Measurements from ENCODE around the gene KIAA2012.
A peak's percentile ranks its signal among the peaks of the same experiment; 100 is the strongest.

The KIAA2012 gene

DNA sequence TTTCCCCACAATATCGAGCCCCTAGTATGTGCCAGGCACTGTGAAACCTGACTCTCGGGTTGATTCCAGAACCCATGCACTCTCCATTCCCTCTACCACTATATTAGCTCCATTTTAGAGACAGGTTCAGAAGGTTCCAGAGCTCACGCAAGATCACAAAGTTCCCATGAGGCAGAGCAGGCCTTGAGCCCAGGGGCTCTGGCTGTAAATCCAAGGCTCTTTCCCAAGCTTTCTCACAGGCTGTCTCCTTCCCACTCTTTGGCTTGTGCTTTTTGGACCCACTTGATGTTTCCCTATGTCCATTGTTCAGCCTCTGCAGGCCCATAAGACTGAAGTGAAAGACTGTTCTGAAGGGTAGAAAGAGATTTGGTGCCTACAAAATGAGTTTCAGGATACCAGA is 15.7 kb downstream of the KIAA2012 start:
- no peak for DNase-seq (ENCODE audit: low spot score)

DNA sequence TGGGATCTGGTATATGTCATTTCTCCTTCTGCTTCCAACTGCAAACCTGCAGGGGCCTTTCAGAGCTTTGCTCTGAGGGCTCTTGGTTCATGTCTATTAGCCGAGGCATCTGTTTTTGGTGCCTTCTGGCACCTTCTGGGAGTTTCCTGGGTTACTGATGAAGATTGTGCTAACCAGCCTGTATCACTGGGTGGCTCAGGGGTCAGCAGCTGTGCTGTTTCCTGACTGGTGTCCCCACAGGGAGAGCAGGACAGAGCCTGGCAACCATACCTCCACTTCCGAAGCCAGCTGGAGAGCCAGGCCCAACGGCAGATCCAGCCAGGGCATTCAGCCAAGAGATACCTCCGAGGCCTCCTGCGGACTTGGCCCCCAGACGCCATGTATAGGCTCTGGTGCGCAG is 17.5 kb downstream of the KIAA2012 start:
- DNase-seq (ENCODE audit: low spot score): no peak

DNA sequence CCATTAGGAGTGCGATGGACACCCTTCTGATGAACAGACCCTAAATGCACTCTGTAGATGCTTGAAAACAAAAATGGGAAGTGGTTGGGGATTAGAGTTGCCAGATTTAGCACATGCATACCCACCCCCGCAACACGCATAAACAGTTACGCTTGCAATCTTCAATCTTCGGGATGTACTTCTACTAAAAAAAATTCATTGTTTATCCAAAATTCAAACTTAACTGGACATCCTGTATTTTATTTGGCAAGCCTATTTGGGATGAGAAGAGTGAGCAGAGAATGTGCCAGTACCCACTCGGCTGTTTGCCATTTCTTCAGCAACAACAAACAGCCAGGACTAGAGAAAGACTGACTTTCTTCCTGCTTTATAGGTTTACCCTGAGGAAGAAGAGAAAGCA is 18.4 kb downstream of the KIAA2012 start:
- DNase-seq (ENCODE audit: low spot score): no peak

GRCh38 chr2:202094426-202094986 is 21.5 kb downstream of the KIAA2012 start:
- DNase-seq (ENCODE audit: low spot score): no peak

DNA sequence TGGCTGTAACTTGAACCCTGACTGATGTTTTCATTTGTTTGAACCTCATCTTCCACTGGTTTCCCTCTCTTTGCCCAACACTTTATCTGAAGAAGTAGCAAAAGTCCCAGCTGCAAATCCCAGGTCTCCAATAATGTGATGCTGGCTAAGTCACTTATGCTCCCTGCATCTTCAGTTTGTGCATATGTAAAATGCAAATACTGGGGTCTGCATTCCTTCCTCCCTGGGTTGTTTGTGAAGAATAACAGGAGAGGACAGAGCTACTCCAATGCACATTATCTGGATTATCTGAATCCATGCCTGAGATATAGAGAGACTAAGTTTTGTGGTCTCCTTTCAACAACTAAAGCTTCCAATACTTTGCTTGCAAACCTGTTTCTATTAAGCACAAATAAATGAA is 22.2 kb downstream of the KIAA2012 start:
- DNase-seq (ENCODE audit: low spot score): no peak

- no peak for DNase-seq (ENCODE audit: low spot score)
Observed at GRCh38 chr2:202096736-202097135, 23.7 kb downstream of the KIAA2012 start.

DNA sequence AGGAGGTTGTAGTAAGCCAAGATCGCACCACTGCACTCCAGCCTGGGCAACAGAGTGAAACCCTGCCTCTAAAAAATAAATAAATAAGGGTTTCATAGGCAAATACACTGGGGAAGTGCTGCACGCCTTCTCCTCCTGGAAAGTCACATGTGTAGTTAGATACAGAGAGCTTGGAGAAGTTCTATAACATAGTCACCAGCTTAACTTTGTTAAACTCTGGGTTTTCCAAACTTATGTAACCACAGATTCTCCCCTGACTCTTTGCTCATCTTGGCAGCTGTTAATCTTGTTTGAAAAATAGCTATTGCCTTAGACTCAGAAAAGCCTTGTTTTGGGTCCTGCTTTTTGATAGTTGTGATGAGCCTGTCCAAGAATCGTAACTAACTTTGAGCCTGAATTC is 25.2 kb downstream of the KIAA2012 start:
- DNase-seq (ENCODE audit: low spot score): no peak

GRCh38 chr2:202099515-202099914 is 26.5 kb downstream of the KIAA2012 start:
- DNase-seq (ENCODE audit: low spot score): no peak

- DNase-seq (ENCODE audit: low spot score): no peak
Observed at GRCh38 chr2:202100176-202100575, 27.1 kb downstream of the KIAA2012 start.

DNA sequence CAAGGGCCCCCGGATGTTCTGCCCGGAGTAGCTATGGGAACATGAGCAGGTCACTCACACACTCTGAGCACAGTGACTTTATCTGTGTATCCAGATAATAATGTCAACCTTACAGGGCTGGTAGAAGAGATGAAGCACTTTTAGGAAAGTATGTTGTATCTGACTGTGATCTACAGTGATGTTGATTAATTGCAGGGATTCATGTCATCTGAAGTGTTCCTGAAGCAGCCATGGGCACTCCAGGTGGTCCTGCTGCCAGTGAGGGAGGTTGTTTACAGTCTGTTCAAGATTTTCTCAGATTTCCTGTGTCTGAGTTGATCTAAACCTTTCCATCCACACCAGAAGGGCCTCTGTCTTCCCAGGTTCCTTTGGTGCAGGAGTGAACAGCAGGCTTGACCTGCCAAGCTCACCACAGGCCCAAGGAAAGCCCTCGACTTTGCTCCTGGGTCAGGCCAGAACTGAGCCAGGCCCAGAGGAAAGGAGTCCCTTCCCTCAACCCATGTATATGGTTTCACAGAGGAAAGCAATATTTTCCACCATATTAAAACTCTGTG is 28.0 kb downstream of the KIAA2012 start:
- DNase-seq (ENCODE audit: low spot score): no peak

DNA sequence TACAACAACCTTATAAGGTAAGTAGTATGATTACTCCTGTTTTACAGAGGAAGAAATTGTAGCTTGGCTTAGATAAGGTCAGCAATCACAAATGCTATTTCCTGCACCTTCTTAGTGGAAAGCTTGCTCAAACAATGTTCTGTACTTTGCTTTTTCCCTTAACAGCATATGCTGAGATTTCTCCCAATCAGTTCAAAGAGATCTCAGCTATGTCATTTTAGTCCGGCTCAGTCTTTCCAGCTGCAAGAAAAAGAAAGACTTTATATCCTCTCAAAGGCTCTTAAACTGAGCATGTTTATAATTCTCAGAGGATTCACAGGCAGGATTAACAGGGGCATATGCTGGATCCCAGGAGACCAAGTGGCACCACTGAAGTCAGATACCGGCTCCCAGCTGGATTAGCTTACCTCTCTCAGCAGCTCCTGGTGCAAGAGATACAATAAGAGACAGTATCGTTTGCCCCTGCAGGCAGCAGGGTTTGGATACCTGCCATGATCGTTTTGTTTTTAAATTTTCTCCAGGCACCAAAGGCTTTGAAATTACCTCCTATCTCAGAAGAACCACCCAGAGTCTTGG is 29.5 kb downstream of the KIAA2012 start:
- no peak for DNase-seq (ENCODE audit: low spot score)

- DNase-seq (ENCODE audit: low spot score): peak; percentile 72
Observed at GRCh38 chr2:202104286-202104870, 31.3 kb downstream of the KIAA2012 start.

DNA sequence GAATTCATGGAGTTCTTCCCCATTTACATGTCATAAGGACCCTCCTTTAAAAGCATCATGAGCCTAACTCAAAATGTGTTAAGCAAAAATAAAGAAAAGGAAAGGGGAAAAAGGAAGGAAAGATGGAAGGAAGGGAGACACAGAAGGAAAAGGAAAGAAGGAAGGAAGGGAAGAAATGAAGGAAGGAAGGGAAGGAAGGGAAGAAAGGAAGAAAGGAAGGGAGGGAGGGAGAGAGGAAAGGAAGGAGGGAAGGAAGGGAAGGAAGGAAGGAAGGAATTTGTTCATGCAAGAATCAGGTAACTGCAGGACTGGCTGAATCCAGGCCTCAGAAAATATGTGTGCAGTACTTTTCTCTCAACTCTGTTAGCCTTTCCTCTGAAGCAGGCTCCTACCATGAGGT is 32.0 kb downstream of the KIAA2012 start:
- DNase-seq (ENCODE audit: low spot score): no peak

DNA sequence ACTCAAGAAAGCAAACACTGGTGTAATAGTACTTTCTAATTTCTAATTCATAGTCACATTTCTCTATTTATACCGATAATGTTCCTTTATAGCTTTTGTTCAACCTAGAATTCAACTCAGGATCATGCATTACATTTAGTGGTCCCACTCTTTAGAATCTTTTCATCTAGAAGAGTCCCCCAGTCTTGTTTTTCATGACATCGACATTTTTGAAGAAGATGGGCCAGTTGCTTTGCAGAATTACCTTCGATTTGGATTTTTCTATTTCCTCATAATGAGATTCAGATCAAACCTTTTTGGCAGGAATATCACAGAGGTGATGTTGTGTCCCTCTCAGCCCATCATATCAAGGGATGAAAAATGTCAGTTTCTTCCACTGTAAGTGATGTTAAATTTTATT is 35.3 kb downstream of the KIAA2012 start:
- DNase-seq (ENCODE audit: low spot score): no peak

DNA sequence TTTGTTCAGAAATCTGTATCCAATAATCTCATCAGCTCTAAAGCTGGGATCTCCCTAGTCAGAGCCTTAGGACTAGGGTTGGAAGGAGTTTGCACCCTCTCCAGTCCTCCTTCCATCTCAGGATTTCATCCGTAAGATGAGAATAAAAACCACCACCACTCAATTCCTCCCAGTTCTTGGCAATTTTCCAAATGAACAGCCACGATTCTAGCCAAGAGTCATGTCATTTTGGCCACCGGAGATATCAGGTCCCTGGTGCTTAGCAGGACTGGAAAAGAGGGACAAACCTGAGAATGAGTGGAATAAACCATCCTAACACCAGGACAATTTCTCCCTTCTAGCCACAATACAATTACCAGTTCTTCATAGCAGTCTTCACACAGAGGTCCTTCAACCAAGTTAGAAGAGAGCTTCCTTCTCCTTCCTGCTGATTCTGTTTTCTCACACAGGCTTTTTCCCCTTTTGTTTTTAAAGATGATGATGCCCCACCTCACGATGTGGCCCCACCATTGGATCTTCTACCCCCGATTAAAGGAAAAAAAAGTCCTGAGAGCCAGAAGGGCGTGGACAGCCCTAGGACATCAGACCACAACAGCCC is 36.2 kb downstream of the KIAA2012 start:
- DNase-seq (ENCODE audit: low spot score): no peak

- peak; percentile 74 for DNase-seq (ENCODE audit: low spot score)
Observed at GRCh38 chr2:202109737-202110184, 36.7 kb downstream of the KIAA2012 start.

- DNase-seq (ENCODE audit: low spot score): no peak
Observed at GRCh38 chr2:202110491-202110890, 37.4 kb downstream of the KIAA2012 start.

GRCh38 chr2:202112041-202112440 is 39.0 kb downstream of the KIAA2012 start:
- no peak for DNase-seq (ENCODE audit: low spot score)

- DNase-seq (ENCODE audit: low spot score): peak; percentile 67
Observed at GRCh38 chr2:202113571-202114142, 40.6 kb downstream of the KIAA2012 start.

GRCh38 chr2:202114291-202114690 is 41.2 kb downstream of the KIAA2012 start:
- no peak for DNase-seq (ENCODE audit: low spot score)

DNA sequence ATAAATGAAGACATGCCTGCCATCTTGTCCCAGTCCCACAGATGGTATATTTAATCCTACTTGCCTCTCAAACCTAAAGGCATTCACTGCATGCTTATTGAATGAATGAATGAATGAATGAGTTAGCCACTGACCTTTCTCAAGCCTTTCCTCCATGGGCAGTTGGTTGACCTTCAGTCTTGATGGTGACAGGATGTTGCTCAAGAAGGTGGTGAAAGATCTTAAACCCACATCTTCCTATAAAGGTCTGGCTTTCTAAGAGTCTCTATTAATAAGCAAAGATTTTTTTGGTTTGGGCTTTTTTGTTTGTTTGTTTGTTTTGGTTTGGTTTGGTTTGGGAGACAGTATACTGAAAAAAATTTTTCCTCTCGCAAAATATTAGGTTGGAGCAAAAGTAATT is 41.7 kb downstream of the KIAA2012 start:
- no peak for DNase-seq (ENCODE audit: low spot score)

GRCh38 chr2:202115479-202115971 is 42.5 kb downstream of the KIAA2012 start:
- DNase-seq (ENCODE audit: low spot score): peak; percentile 48

DNA sequence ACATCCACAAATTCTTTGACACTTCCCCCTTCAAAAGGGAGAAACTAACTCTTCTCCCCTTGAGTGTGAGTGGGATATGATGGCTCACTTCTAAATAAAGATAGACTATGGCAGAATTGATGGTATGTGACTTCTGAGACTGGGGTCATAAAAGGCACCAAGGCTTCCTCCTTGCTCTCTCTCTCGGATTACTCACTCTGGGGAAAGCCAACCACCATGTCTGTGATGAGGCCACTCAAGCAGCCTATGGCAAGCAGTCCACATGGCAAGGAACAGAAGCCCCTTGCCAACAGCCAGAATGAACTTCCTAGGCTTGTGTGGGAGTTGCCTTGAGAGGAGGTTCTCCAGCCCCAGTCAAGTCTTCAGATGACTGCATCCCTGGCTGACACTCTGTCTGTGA is 43.6 kb downstream of the KIAA2012 start:
- no peak for DNase-seq (ENCODE audit: low spot score)
